Measurements from ENCODE around the gene SIPA1L3.

Gene SIPA1L3

GRCh38 chr19:37999309-38000213 lies 92.6 kb downstream of the SIPA1L3 start:
- Histone ChIP-seq H3K4me3 (ENCODE audit: low read depth, low read length) (no peak overlapping the region), H3K27me3 (ENCODE audit: control insufficient read depth, insufficient read depth, low read length) (no peaks in the 10 kb centered on the region), H3K9ac (ENCODE audit: low read depth, low read length) (no peak overlapping the region), H3K4me1 (ENCODE audit: control insufficient read depth, insufficient read depth, low read length) (peaks cover 15% of the 10 kb centered on the region), H3K9me3 (ENCODE audit: control insufficient read depth, insufficient read depth, low read length) (no peaks in the 10 kb centered on the region), H3K36me3 (ENCODE audit: control insufficient read depth, insufficient read depth, low read length) (no peaks in the 10 kb centered on the region), H3K27ac (ENCODE audit: low read depth, low read length) (no peak overlapping the region)

- Histone ChIP-seq H3K27ac (ENCODE audit: low read depth, low read length) (no peak overlapping the region), H3K9ac (ENCODE audit: low read depth, low read length) (no peak overlapping the region), H3K27me3 (ENCODE audit: control insufficient read depth, insufficient read depth, low read length) (no peaks in the 10 kb centered on the region), H3K9me3 (ENCODE audit: control insufficient read depth, insufficient read depth, low read length) (no peaks in the 10 kb centered on the region), H3K36me3 (ENCODE audit: control insufficient read depth, insufficient read depth, low read length) (no peaks in the 10 kb centered on the region), H3K4me3 (ENCODE audit: low read depth, low read length) (no peak overlapping the region), H3K4me1 (ENCODE audit: control insufficient read depth, insufficient read depth, low read length) (peaks cover 30% of the 10 kb centered on the region)
These were observed 94.3 kb downstream of the SIPA1L3 start for GRCh38 chr19:38001158-38001781.

GRCh38 chr19:38003438-38004185 lies 96.6 kb downstream of the SIPA1L3 start:
- H3K27me3 ChIP-seq (ENCODE audit: control insufficient read depth, insufficient read depth, low read length), result no peaks in the 10 kb centered on the region
- no peaks in the 10 kb centered on the region for H3K9me3 ChIP-seq (ENCODE audit: control insufficient read depth, insufficient read depth, low read length)
- H3K36me3 ChIP-seq (ENCODE audit: control insufficient read depth, insufficient read depth, low read length), result no peaks in the 10 kb centered on the region
- peak overlapping the region; percentile 38 for H3K4me3 ChIP-seq (ENCODE audit: low read depth, low read length)
- peak overlapping the region; percentile 89 for H3K27ac ChIP-seq (ENCODE audit: low read depth, low read length)
- peak overlapping the region; percentile 75 for H3K9ac ChIP-seq (ENCODE audit: low read depth, low read length)
- H3K4me1 ChIP-seq (ENCODE audit: control insufficient read depth, insufficient read depth, low read length), result peaks cover 34% of the 10 kb centered on the region

GRCh38 chr19:38004186-38004520 lies 97.1 kb downstream of the SIPA1L3 start:
- Histone ChIP-seq H3K4me3 (ENCODE audit: low read depth, low read length) (peak overlapping the region; percentile 28), H3K4me1 (ENCODE audit: control insufficient read depth, insufficient read depth, low read length) (peaks cover 34% of the 10 kb centered on the region), H3K36me3 (ENCODE audit: control insufficient read depth, insufficient read depth, low read length) (no peaks in the 10 kb centered on the region), H3K9ac (ENCODE audit: low read depth, low read length) (peak overlapping the region; percentile 75), H3K9me3 (ENCODE audit: control insufficient read depth, insufficient read depth, low read length) (no peaks in the 10 kb centered on the region), H3K27ac (ENCODE audit: low read depth, low read length) (peak overlapping the region; percentile 89), H3K27me3 (ENCODE audit: control insufficient read depth, insufficient read depth, low read length) (no peaks in the 10 kb centered on the region)

GRCh38 chr19:38004521-38005223 lies 97.7 kb downstream of the SIPA1L3 start:
- H3K9me3 ChIP-seq (ENCODE audit: control insufficient read depth, insufficient read depth, low read length), result no peaks in the 10 kb centered on the region
- H3K27ac ChIP-seq (ENCODE audit: low read depth, low read length), result peak overlapping the region; percentile 89
- peak overlapping the region; percentile 75 for H3K9ac ChIP-seq (ENCODE audit: low read depth, low read length)
- H3K4me3 ChIP-seq (ENCODE audit: low read depth, low read length), result peak overlapping the region; percentile 28
- no peaks in the 10 kb centered on the region for H3K36me3 ChIP-seq (ENCODE audit: control insufficient read depth, insufficient read depth, low read length)
- H3K27me3 ChIP-seq (ENCODE audit: control insufficient read depth, insufficient read depth, low read length), result no peaks in the 10 kb centered on the region
- H3K4me1 ChIP-seq (ENCODE audit: control insufficient read depth, insufficient read depth, low read length), result peaks cover 34% of the 10 kb centered on the region

- Histone ChIP-seq H3K9ac (ENCODE audit: low read depth, low read length) (no peak overlapping the region), H3K27ac (ENCODE audit: low read depth, low read length) (peak overlapping the region; percentile 89), H3K4me1 (ENCODE audit: control insufficient read depth, insufficient read depth, low read length) (peaks cover 34% of the 10 kb centered on the region), H3K27me3 (ENCODE audit: control insufficient read depth, insufficient read depth, low read length) (no peaks in the 10 kb centered on the region), H3K36me3 (ENCODE audit: control insufficient read depth, insufficient read depth, low read length) (no peaks in the 10 kb centered on the region), H3K4me3 (ENCODE audit: low read depth, low read length) (no peak overlapping the region), H3K9me3 (ENCODE audit: control insufficient read depth, insufficient read depth, low read length) (no peaks in the 10 kb centered on the region)
These were observed 98.2 kb downstream of the SIPA1L3 start for GRCh38 chr19:38005224-38005614.

GRCh38 chr19:38006361-38007045 lies 99.5 kb downstream of the SIPA1L3 start:
- Histone ChIP-seq H3K4me1 (ENCODE audit: control insufficient read depth, insufficient read depth, low read length) (peaks cover 34% of the 10 kb centered on the region), H3K27me3 (ENCODE audit: control insufficient read depth, insufficient read depth, low read length) (no peaks in the 10 kb centered on the region), H3K36me3 (ENCODE audit: control insufficient read depth, insufficient read depth, low read length) (no peaks in the 10 kb centered on the region), H3K9me3 (ENCODE audit: control insufficient read depth, insufficient read depth, low read length) (no peaks in the 10 kb centered on the region), H3K27ac (ENCODE audit: low read depth, low read length) (no peak overlapping the region), H3K4me3 (ENCODE audit: low read depth, low read length) (no peak overlapping the region), H3K9ac (ENCODE audit: low read depth, low read length) (no peak overlapping the region)

- no peak overlapping the region for H3K4me3 ChIP-seq (ENCODE audit: low read depth, low read length)
These were observed 102.7 kb downstream of the SIPA1L3 start for GRCh38 chr19:38009650-38010242.

GRCh38 chr19:38011426-38011825 lies 104.4 kb downstream of the SIPA1L3 start:
- no peaks in the 10 kb centered on the region for H3K9me3 ChIP-seq (ENCODE audit: control insufficient read depth, insufficient read depth, low read length)
- no peak overlapping the region for H3K9ac ChIP-seq (ENCODE audit: low read depth, low read length)
- peaks cover 13% of the 10 kb centered on the region for H3K4me1 ChIP-seq (ENCODE audit: control insufficient read depth, insufficient read depth, low read length)
- H3K27ac ChIP-seq (ENCODE audit: low read depth, low read length), result no peak overlapping the region
- no peak overlapping the region for H3K4me3 ChIP-seq (ENCODE audit: low read depth, low read length)
- no peaks in the 10 kb centered on the region for H3K36me3 ChIP-seq (ENCODE audit: control insufficient read depth, insufficient read depth, low read length)
- no peaks in the 10 kb centered on the region for H3K27me3 ChIP-seq (ENCODE audit: control insufficient read depth, insufficient read depth, low read length)

More at GRCh38 chr19:38009650-38010242, 102.7 kb downstream of the SIPA1L3 start:
- Histone ChIP-seq H3K9ac (ENCODE audit: low read depth, low read length) (no peak overlapping the region), H3K4me1 (ENCODE audit: control insufficient read depth, insufficient read depth, low read length) (peaks cover 28% of the 10 kb centered on the region), H3K27me3 (ENCODE audit: control insufficient read depth, insufficient read depth, low read length) (no peaks in the 10 kb centered on the region), H3K27ac (ENCODE audit: low read depth, low read length) (no peak overlapping the region), H3K36me3 (ENCODE audit: control insufficient read depth, insufficient read depth, low read length) (no peaks in the 10 kb centered on the region), H3K9me3 (ENCODE audit: control insufficient read depth, insufficient read depth, low read length) (no peaks in the 10 kb centered on the region)

- Histone ChIP-seq H3K9me3 (ENCODE audit: control insufficient read depth, insufficient read depth, low read length) (no peaks in the 10 kb centered on the region), H3K27me3 (ENCODE audit: control insufficient read depth, insufficient read depth, low read length) (no peaks in the 10 kb centered on the region), H3K9ac (ENCODE audit: low read depth, low read length) (no peak overlapping the region), H3K4me1 (ENCODE audit: control insufficient read depth, insufficient read depth, low read length) (peaks cover 11% of the 10 kb centered on the region), H3K36me3 (ENCODE audit: control insufficient read depth, insufficient read depth, low read length) (no peaks in the 10 kb centered on the region), H3K27ac (ENCODE audit: low read depth, low read length) (no peak overlapping the region), H3K4me3 (ENCODE audit: low read depth, low read length) (no peak overlapping the region)
These were observed 105.3 kb downstream of the SIPA1L3 start for GRCh38 chr19:38012290-38012689.
